Caco-2 (cell line): ENCODE data around the gene LTB4R2. TPM values are rescaled to one million over a fixed set of nuclear protein-coding genes. Genes with fewer than 3 reads are reported as not detected.

ENCODE experiments used
- BruUV-seq: library from RNA; stranded (reverse); fragments of 400-500 nt; replicated peaks from 2 replicates; lab custom pipeline; 2021; lab: Mats Ljungman, UMichigan
- CTCF ChIA-PET: fragments of 300-600 bp; sonication (Branson Sonifier 250); formaldehyde crosslinking; loops from one replicate; lab custom pipeline; 2022; ENCODE audit warnings: antibody characterized with exemption; lab: Charles Lee
- POLR2A ChIA-PET: fragments of 300-600 bp; sonication (Branson Sonifier 250); formaldehyde crosslinking; loops from one replicate; lab custom pipeline; 2022; ENCODE audit warnings: antibody characterized with exemption; lab: Charles Lee
- DNase-seq, 2 experiments: peaks; one replicate each; pipeline versions ENCODE4 v3.0.0 to v3.0.0-alpha.2; 2020 to 2022
- H3K27me3 ChIP-seq: replicated peaks from 2 replicates; pipeline ENCODE4 v1.6.0; 2011; ENCODE audit warnings: low read length; ENCODE audit not compliant: control insufficient read depth, insufficient read depth
- H3K36me3 ChIP-seq: 2 replicates; pipeline ENCODE4 v1.5.1; 2011; ENCODE audit warnings: low read length; ENCODE audit not compliant: control insufficient read depth, insufficient read depth
- H3K4me1 ChIP-seq: fragments of 250-450 bp; sonication (Bioruptor Pico); 2 replicates; pipeline ENCODE4 v1.5.1; 2020; ENCODE audit warnings: mild to moderate bottlenecking
- H3K4me3 ChIP-seq: 2 replicates; pipeline ENCODE4 v1.5.1; 2011; ENCODE audit warnings: low read depth, mild to moderate bottlenecking, control low read depth, low read length
- H3K9me3 ChIP-seq: fragments of 250-450 bp; sonication (Bioruptor Pico); 2 replicates; pipeline ENCODE4 v1.5.1; 2020; ENCODE audit warnings: mild to moderate bottlenecking, moderate library complexity
- H3K27ac Mint-ChIP-seq: one replicate; pipeline ENCODE4 v1.8.0; 2022; ENCODE audit warnings: mixed read lengths; ENCODE audit not compliant: unreplicated experiment
- H3K27me3 Mint-ChIP-seq: one replicate; pipeline ENCODE4 v1.8.0; 2022; ENCODE audit warnings: mixed read lengths; ENCODE audit not compliant: insufficient read depth, unreplicated experiment
- H3K36me3 Mint-ChIP-seq: one replicate; pipeline ENCODE4 v1.8.0; 2022; ENCODE audit warnings: mild to moderate bottlenecking, mixed read lengths; ENCODE audit not compliant: insufficient read depth, unreplicated experiment
- H3K4me1 Mint-ChIP-seq: one replicate; pipeline ENCODE4 v1.8.0; 2022; ENCODE audit warnings: low read depth, mixed read lengths; ENCODE audit not compliant: unreplicated experiment
- H3K4me3 Mint-ChIP-seq: one replicate; pipeline ENCODE4 v1.8.0; 2022; ENCODE audit warnings: mild to moderate bottlenecking, moderate library complexity, mixed read lengths; ENCODE audit not compliant: unreplicated experiment
- H3K9me3 Mint-ChIP-seq: one replicate; pipeline ENCODE4 v1.8.0; 2022; ENCODE audit warnings: mixed read lengths; ENCODE audit not compliant: unreplicated experiment
- intact Hi-C: fragments of 100-400 bp; cut with micrococcal nuclease; formaldehyde crosslinking; loops from one replicate; pipeline ENCODE4 v1.10.0; 2022; ENCODE audit not compliant: unreplicated experiment
- total RNA-seq: library from RNA; stranded (reverse); gene quantifications from 2 replicates; pipeline ENCODE4 v1.2.3, GENCODE V29; 2022
- TF ChIP-seq, protein P1 (sequence below), 2 experiments: fragments of 200-600 bp in 1 of 2; IDR thresholded peaks; 1 replicate in 1 of 2; 2 replicates in 1 of 2; pipeline versions ENCODE4 v1.5.1 to v1.8.0; 2011 to 2022; ENCODE audit warnings: antibody characterized with exemption in 1 of 2, control low read depth in 1 of 2, inconsistent platforms in 1 of 2, low read depth in 1 of 2, low read length in 1 of 2, mild to moderate bottlenecking in 1 of 2, moderate library complexity in 1 of 2; ENCODE audit not compliant: insufficient read depth in 1 of 2, severe bottlenecking in 1 of 2, unreplicated experiment in 1 of 2

Gene LTB4R2
- total RNA-seq, 1 experiment from 2014 or later: 10.3 TPM

DNA sequence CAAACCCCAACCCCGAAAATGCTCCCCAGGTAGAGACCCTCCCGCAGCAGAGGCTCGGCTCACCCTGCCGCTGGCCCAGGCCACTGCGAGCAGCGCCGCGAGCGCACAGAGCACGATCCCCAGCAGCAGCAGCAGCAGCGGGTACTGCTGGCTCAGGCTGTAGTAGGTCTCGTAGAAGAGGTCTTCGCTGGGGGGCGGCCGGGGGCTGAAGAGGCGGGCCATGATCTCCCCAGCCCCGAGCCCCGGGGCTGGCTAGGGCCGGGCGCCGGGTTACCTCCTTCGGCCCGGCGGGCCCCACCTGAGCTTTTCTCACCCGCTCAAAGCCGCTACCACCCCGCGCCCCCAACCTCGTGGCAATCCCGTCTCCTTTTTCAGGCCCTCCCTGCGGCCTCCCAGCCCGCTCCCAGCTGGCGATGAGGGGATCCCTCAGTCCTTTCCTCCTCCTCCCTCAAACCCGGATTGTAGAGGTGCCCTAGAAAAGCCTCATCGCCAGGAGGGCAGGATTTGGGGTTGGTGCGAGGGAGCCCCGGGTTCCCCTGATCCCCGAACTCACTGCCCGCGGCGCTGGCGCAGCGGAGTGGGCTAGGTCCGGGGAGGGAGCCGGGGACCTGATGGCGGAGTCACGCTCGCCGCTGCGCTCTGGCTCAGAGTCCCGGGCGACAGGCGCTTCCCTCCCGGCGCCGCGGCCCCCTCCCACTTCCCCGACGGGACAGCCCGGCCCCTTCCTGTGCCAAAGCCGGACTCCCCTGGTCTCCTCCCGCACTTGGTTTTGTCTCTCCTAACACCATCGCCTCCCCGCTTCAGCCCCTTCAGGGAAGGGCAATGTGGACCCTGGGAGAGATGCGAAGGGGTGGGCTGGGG is 24.7 kb downstream of the LTB4R2 start, which contains the start of gene ADCY4:
Gene ADCY4, minus strand, starts transcription at position 641 of the 861 bp plus-strand sequence. Its CDS starts 419 bp downstream, at position 222.
- intact Hi-C loops: no loop called here
- H3K36me3 ChIP-seq: no peaks in the 10 kb centered on the region
- peaks cover 15% of the 10 kb centered on the region for H3K4me1 ChIP-seq
- Mint-ChIP-seq H3K27ac (no peak within 1 kb of the TSS), H3K4me1 (peaks cover 7% of the 10 kb centered on the region), H3K4me3 (no peak within 1 kb of the TSS), H3K27me3 (no peaks in the 10 kb centered on the region), H3K9me3 (no peaks in the 10 kb centered on the region), H3K36me3 (peaks cover 7% of the 10 kb centered on the region)
- H3K9me3 ChIP-seq: no peaks in the 10 kb centered on the region
- TF ChIP-seq, protein P1, sequence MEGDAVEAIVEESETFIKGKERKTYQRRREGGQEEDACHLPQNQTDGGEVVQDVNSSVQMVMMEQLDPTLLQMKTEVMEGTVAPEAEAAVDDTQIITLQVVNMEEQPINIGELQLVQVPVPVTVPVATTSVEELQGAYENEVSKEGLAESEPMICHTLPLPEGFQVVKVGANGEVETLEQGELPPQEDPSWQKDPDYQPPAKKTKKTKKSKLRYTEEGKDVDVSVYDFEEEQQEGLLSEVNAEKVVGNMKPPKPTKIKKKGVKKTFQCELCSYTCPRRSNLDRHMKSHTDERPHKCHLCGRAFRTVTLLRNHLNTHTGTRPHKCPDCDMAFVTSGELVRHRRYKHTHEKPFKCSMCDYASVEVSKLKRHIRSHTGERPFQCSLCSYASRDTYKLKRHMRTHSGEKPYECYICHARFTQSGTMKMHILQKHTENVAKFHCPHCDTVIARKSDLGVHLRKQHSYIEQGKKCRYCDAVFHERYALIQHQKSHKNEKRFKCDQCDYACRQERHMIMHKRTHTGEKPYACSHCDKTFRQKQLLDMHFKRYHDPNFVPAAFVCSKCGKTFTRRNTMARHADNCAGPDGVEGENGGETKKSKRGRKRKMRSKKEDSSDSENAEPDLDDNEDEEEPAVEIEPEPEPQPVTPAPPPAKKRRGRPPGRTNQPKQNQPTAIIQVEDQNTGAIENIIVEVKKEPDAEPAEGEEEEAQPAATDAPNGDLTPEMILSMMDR (IDR thresholded peaks at IDR 0.05; ENCODE audit: insufficient read depth in 1 of 2, low read depth in 1 of 2, low read length in 1 of 2, severe bottlenecking in 1 of 2, unreplicated experiment in 1 of 2): no peak
- DNase-seq: no peak
- no TSS peak for BruUV-seq
- no peak within 1 kb of the TSS for H3K4me3 ChIP-seq
- H3K27me3 ChIP-seq: no peaks in the 10 kb centered on the region
- ChIA-PET POLR2A (no interaction called here), CTCF (interaction anchor here (1.5 to 3.0 kb wide), 4 partner anchors 31 to 96 kb away, joined by 5 to 90 read pairs (median 13); partner anchors contain the start of genes CBLN3, KHNYN and TINF2)

GRCh38 chr14:24335461-24336171 is 25.7 kb downstream of the LTB4R2 start:
- peaks cover 15% of the 10 kb centered on the region for H3K4me1 ChIP-seq
- H3K36me3 ChIP-seq: no peaks in the 10 kb centered on the region
- CTCF ChIA-PET: interaction anchor here (0.5 to 1.6 kb wide), 2 partner anchors 96 to 745 kb away, joined by 5 to 11 read pairs; no protein-coding TSS in a partner anchor
- Mint-ChIP-seq H3K36me3 (peaks cover 7% of the 10 kb centered on the region), H3K9me3 (no peaks in the 10 kb centered on the region), H3K27me3 (no peaks in the 10 kb centered on the region), H3K27ac (no peak overlapping the region), H3K4me3 (no peak overlapping the region), H3K4me1 (peaks cover 7% of the 10 kb centered on the region)
- H3K4me3 ChIP-seq: no peak overlapping the region
- TF ChIP-seq, protein P1 (IDR thresholded peaks at IDR 0.05; ENCODE audit: insufficient read depth in 1 of 2, low read depth in 1 of 2, low read length in 1 of 2, severe bottlenecking in 1 of 2, unreplicated experiment in 1 of 2): no peak
- no peaks in the 10 kb centered on the region for H3K9me3 ChIP-seq
- BruUV-seq: no TSS peak
- POLR2A ChIA-PET: no interaction called here
- intact Hi-C loops: no loop called here
- H3K27me3 ChIP-seq: no peaks in the 10 kb centered on the region; the same call in 1 of the 2 replicates
- no peak for DNase-seq

DNA sequence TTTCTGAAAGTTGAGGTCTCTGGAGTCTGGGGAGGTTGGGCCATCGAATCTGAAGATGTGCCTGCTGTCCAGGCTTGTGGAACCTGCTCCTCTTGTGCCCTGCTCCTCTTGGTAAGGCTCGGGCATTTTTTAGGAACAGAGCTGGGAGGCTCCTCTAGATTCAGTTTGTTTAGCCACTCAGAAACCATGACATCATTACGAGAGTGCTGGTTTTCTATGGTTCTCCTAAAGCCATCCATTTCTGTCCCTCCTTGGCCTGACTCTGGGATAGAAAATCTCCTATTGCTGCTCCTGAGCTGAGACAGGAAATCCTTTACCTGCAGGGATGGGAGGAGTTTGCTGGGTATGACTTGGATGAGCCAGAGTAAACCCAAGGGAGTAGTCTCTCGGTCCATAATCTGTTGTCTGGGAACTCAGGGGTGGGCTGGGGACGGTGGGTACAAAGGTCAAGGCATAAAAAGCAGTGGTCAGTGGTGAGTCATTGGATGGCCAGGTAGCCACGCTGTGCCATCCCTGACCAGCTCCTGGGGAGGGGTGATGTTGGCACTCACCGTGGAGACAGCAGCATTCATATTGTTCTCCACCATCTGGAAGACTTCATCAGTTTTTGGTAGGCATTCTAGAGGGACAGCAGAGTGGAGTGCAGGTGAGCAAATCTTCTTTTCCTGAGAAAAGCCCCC is 27.3 kb downstream of the LTB4R2 start:
- POLR2A ChIA-PET: interaction anchor here (0.8 kb wide), 1 partner anchor 105 kb away, joined by 5 read pairs; no protein-coding TSS in a partner anchor
- no peaks in the 10 kb centered on the region for H3K9me3 Mint-ChIP-seq
- BruUV-seq: no TSS peak

More for the DNA sequence above, 27.3 kb downstream of the LTB4R2 start:
- TF ChIP-seq, protein P1 (IDR thresholded peaks at IDR 0.05; ENCODE audit: insufficient read depth in 1 of 2, low read depth in 1 of 2, low read length in 1 of 2, severe bottlenecking in 1 of 2, unreplicated experiment in 1 of 2): no peak
- no peak overlapping the region for H3K27ac Mint-ChIP-seq
- no peak for DNase-seq
- no peaks in the 10 kb centered on the region for H3K36me3 ChIP-seq
- H3K36me3 Mint-ChIP-seq: peaks cover 5% of the 10 kb centered on the region
- no peak overlapping the region for H3K4me3 ChIP-seq
- CTCF ChIA-PET: no interaction called here
- H3K27me3 ChIP-seq: no peaks in the 10 kb centered on the region; the same call in 1 of the 2 replicates
- H3K4me1 ChIP-seq: peaks cover 15% of the 10 kb centered on the region
- H3K27me3 Mint-ChIP-seq: peaks cover under 1% of the 10 kb centered on the region
- no peaks in the 10 kb centered on the region for H3K9me3 ChIP-seq
- intact Hi-C loops: no loop called here
- H3K4me1 Mint-ChIP-seq: peaks cover 2% of the 10 kb centered on the region
- no peak overlapping the region for H3K4me3 Mint-ChIP-seq
